ENCODE results near the gene SSU72.

DNA sequence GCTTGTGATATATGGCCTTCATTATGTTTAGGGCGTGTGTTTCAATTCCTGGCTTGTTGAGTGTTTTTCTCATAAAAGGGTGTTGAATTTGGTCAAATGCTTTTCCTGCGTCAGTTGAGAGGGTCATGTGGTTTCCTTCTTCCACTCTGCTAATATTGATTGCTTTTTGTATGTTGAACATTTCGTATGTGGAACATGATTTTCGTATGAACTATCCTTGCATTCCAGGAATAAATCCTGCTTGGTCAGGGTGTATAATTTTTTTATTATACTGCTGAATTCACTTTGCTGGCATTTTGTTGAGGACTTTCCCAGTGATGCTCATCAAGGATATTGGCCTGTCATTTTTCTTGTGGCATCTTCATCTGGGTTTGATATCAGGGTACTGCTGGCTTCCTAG, 67.4 kb downstream of the SSU72 start:
- no peak for TF ChIP-seq POLR2A (IDR thresholded peaks at IDR 0.05)
- TF ChIP-seq, protein P1, sequence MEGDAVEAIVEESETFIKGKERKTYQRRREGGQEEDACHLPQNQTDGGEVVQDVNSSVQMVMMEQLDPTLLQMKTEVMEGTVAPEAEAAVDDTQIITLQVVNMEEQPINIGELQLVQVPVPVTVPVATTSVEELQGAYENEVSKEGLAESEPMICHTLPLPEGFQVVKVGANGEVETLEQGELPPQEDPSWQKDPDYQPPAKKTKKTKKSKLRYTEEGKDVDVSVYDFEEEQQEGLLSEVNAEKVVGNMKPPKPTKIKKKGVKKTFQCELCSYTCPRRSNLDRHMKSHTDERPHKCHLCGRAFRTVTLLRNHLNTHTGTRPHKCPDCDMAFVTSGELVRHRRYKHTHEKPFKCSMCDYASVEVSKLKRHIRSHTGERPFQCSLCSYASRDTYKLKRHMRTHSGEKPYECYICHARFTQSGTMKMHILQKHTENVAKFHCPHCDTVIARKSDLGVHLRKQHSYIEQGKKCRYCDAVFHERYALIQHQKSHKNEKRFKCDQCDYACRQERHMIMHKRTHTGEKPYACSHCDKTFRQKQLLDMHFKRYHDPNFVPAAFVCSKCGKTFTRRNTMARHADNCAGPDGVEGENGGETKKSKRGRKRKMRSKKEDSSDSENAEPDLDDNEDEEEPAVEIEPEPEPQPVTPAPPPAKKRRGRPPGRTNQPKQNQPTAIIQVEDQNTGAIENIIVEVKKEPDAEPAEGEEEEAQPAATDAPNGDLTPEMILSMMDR (IDR thresholded peaks at IDR 0.05), result no peak

Data from uterus (tissue), 2 donors.